Stimulated activated CD8-positive, alpha-beta memory T cell treated with anti-CD3 and anti-CD28 coated beads, Interleukin-4, amount 100 ng/mL, for 48 hours (primary cell): ENCODE data around the gene EPHA5.

ENCODE experiments used
- DNase-seq: peaks from one replicate; pipeline ENCODE4 v3.0.0-alpha.2; 2020

EPHA5 gene

GRCh38 chr4:65670331-65671031, at the start of gene EPHA5:
Gene EPHA5, minus strand, starts transcription at chr4:65670489. Its CDS starts 747 bp downstream, at chr4:65669742.
- DNase-seq = no peak

GRCh38 chr4:65719635-65720034, 49.3 kb upstream of the EPHA5 start:
- DNase-seq = no peak

- DNase-seq = no peak
These were observed 28.3 kb upstream of the EPHA5 start for GRCh38 chr4:65698631-65699030.

GRCh38 chr4:65696436-65696835, 26.1 kb upstream of the EPHA5 start:
- DNase-seq = no peak

- no peak for DNase-seq
These were observed 1.1 kb upstream of the EPHA5 start for GRCh38 chr4:65671372-65671771.

- DNase-seq = no peak
These were observed 314 bp downstream of the EPHA5 start for GRCh38 chr4:65670020-65670330.

GRCh38 chr4:65669111-65670019, 924 bp downstream of the EPHA5 start:
- DNase-seq = no peak

- DNase-seq = no peak
These were observed 1.8 kb downstream of the EPHA5 start for GRCh38 chr4:65668201-65669089.

- no peak for DNase-seq
These were observed 2.7 kb downstream of the EPHA5 start for GRCh38 chr4:65667506-65668041.

- DNase-seq = no peak
These were observed 4.3 kb downstream of the EPHA5 start for GRCh38 chr4:65665771-65666523.

GRCh38 chr4:65661471-65661870, 8.8 kb downstream of the EPHA5 start:
- no peak for DNase-seq

GRCh38 chr4:65658117-65658516, 12.2 kb downstream of the EPHA5 start:
- no peak for DNase-seq

GRCh38 chr4:65656008-65656407, 14.3 kb downstream of the EPHA5 start:
- no peak for DNase-seq

- no peak for DNase-seq
These were observed 15.3 kb downstream of the EPHA5 start for GRCh38 chr4:65654976-65655375.

GRCh38 chr4:65653740-65654361, 16.4 kb downstream of the EPHA5 start:
- DNase-seq = no peak

GRCh38 chr4:65651751-65652150, 18.5 kb downstream of the EPHA5 start:
- no peak for DNase-seq

GRCh38 chr4:65651031-65651430, 19.3 kb downstream of the EPHA5 start:
- no peak for DNase-seq

GRCh38 chr4:65646136-65646535, 24.2 kb downstream of the EPHA5 start:
- DNase-seq = no peak

GRCh38 chr4:65645185-65645584, 25.1 kb downstream of the EPHA5 start:
- DNase-seq = no peak

GRCh38 chr4:65635051-65635821, 35.1 kb downstream of the EPHA5 start:
- DNase-seq = no peak

GRCh38 chr4:65624651-65625050, 45.6 kb downstream of the EPHA5 start:
- no peak for DNase-seq
